GM12865 (cell line): ENCODE data around the gene PLPP3.

ENCODE experiments used
- DNase-seq: peaks from one replicate; pipeline ENCODE4 v3.0.0; 2010; ENCODE audit warnings: low read depth
- H3K4me3 ChIP-seq: 2 replicates; pipeline ENCODE4 v1.5.1; 2011; ENCODE audit warnings: mild to moderate bottlenecking, low read depth, low read length, control low read depth
- TF ChIP-seq, protein P1 (sequence below): IDR thresholded peaks from 2 replicates; pipeline ENCODE4 v1.5.1; 2011; ENCODE audit warnings: low read length, control low read depth, low read depth, inconsistent platforms; ENCODE audit not compliant: insufficient read depth; ENCODE audit errors: missing control alignments

The PLPP3 gene

DNA sequence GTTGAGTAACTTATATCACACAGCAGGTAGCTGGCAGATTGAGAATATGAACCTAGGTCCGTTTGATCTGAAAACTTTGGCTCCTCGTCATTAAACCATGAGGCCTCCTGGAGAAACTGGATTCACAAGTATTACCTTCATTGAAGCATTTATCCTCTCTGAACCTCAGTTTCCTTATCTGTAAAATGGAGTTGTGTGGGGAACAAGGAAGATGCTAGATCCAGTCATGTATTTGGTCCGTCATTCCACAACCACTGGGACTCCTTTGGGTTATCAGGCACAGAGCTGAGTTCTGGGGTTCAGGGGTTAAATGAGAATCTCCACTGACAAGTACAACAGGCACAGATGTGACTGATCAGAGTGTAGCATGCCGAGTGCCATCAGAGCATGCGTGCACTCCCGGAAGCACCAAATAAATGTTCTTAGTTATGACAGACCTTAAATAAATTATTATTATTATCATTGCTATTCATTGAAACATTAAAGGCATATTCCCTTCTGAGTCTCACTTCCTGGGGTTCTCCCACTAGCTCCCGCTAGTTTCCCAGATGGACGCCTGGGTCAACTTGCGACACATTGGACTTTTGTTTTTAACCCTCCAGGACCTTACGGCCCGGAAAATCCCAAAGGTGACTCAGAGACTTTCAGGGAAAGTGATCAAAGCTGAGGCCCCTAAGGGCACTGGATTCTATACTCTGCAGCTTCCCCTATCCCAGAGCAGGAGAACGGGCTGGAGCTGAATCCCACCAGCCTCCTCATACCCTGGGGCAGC is 130.6 kb downstream of the PLPP3 start:
- TF ChIP-seq, protein P1, sequence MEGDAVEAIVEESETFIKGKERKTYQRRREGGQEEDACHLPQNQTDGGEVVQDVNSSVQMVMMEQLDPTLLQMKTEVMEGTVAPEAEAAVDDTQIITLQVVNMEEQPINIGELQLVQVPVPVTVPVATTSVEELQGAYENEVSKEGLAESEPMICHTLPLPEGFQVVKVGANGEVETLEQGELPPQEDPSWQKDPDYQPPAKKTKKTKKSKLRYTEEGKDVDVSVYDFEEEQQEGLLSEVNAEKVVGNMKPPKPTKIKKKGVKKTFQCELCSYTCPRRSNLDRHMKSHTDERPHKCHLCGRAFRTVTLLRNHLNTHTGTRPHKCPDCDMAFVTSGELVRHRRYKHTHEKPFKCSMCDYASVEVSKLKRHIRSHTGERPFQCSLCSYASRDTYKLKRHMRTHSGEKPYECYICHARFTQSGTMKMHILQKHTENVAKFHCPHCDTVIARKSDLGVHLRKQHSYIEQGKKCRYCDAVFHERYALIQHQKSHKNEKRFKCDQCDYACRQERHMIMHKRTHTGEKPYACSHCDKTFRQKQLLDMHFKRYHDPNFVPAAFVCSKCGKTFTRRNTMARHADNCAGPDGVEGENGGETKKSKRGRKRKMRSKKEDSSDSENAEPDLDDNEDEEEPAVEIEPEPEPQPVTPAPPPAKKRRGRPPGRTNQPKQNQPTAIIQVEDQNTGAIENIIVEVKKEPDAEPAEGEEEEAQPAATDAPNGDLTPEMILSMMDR: no peak
- H3K4me3 ChIP-seq: no peak overlapping the region
- no peak for DNase-seq

- TF ChIP-seq, protein P1: no peak
- no peak for DNase-seq
- H3K4me3 ChIP-seq: no peak overlapping the region
Measured at GRCh38 chr1:56447823-56448222, 131.5 kb downstream of the PLPP3 start.

DNA sequence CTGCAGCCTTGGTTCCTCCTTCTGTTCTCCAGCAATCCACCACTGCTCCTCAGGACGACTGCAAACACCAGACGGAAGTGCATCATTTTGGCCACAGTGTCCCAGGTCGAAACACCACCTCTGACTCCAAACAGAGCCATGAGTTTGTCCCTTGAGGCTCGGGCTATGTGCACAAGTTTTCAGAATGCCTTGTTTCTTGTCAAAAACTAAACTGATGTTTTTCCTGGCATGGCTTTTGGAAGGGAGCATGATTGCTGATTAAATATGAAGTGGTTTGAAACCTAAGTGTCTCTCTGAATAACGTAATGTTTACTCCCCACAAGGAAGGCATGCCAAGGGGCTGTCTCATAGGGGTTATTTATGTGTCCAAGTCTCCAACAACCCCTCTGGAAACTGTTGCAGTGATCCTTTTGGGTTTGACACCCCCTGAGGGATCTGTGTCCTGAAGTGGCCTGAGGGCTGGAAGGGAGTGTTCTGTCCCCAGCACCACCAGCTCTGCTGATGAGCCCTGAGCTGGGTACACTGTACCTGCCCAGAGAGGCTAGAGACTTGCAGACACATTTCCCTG is 132.7 kb downstream of the PLPP3 start:
- DNase-seq: no peak
- TF ChIP-seq, protein P1: no peak

DNA sequence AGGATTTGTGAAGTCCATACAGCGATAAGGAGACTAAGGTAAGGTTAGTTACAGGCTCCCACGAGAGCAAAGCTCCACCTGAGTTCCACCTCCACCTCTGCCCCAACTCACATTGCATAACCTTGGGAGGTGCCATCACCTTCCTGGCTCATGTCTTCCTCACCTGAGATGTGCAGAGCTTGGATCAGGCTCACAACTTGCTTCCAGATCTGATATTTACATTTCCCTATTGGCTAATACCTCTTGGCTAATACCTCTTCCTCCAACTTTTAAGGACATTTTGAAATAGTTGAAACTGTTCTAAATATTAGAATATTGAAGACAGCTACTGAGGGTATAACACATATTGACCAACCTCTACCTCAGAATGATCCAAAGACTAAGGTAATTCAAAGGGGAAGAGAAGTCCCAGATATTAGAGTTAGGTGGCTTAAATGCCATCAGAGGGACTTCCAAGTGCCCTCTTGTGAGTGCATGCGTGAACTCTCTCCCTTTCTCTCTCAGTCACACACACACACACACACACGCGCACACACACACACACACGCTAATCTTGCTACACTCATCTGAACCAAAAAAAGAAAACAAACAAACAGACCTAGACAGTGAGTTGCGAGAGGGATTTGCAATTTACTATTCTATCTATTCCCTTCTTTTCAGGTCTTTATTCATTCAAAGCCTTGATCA is 134.3 kb downstream of the PLPP3 start:
- TF ChIP-seq, protein P1: no peak
- DNase-seq: no peak
- no peak overlapping the region for H3K4me3 ChIP-seq

More for the DNA sequence above, 132.7 kb downstream of the PLPP3 start:
- no peak overlapping the region for H3K4me3 ChIP-seq
